22Rv1 (cell line): ENCODE data around the gene SGO2.

ENCODE experiments used
- CTCF ChIP-seq: fragments of 450-650 bp; IDR thresholded peaks from 2 replicates; pipeline ENCODE4 v1.5.1; 2017; ENCODE audit warnings: mild to moderate bottlenecking
- ZFX ChIP-seq: fragments of 450-650 bp; IDR thresholded peaks from 2 replicates; pipeline ENCODE4 v1.6.1; 2017; ENCODE audit warnings: antibody characterized with exemption, borderline replicate concordance

- TF ChIP-seq CTCF, result no peak
- no peak for TF ChIP-seq ZFX
Measured at GRCh38 chr2:200525551-200525881, 491 bp upstream of the SGO2 start.
